GM12878 (cell line): Measurements from ENCODE around the gene PCK2. TPM values are rescaled to one million over a fixed set of nuclear protein-coding genes. Genes with fewer than 3 reads are reported as not detected.

ENCODE experiments used
- ATAC-seq: fragments of 200-7000 bp; cut with Tn5 transposase; 3 replicates; pipeline ENCODE4 v1.9.1; 2020; ENCODE audit warnings: mild to moderate bottlenecking, moderate library complexity
- BruUV-seq: library from RNA; stranded (reverse); fragments of 400-500 nt; replicated peaks from 2 replicates; lab custom pipeline; 2021; lab: Mats Ljungman, UMichigan
- CTCF ChIA-PET: fragments of 300-600 bp; sonication (Branson Sonifier 250); formaldehyde crosslinking; extraction: SDS; loops from one replicate; lab custom pipeline; 2021; ENCODE audit warnings: inconsistent platforms; lab: Yijun Ruan, JAX
- POLR2A ChIA-PET: fragments of 350-600 bp; formaldehyde crosslinking; extraction: SDS; loops from one replicate; lab custom pipeline; 2021; ENCODE audit warnings: inconsistent platforms; lab: Charles Lee
- RAD21 ChIA-PET: fragments of 300-600 bp; sonication (Branson Sonifier 250); formaldehyde crosslinking; loops from one replicate; lab custom pipeline; 2023; ENCODE audit warnings: antibody characterized with exemption; ENCODE audit not compliant: unreplicated experiment; lab: Charles Lee
- SMC1A ChIA-PET: fragments of 300-600 bp; sonication (Branson Sonifier 250); formaldehyde crosslinking; loops from one replicate; lab custom pipeline; 2023; ENCODE audit not compliant: unreplicated experiment, uncharacterized antibody; lab: Charles Lee
- DNase-seq: peaks from one replicate; pipeline ENCODE4 v3.0.0-alpha.2; 2011; ENCODE audit warnings: low read depth, low spot score
- FAIRE-seq: peaks from 3 replicates; lab custom pipeline; 2011; peaks lifted over from hg19 to GRCh38; lab: Jason Lieb, UNC
- H2AFZ ChIP-seq: 2 replicates; pipeline ENCODE4 v1.6.0; 2011; ENCODE audit warnings: low read depth, low read length, control low read depth; ENCODE audit not compliant: control insufficient read depth
- H3K27ac ChIP-seq: 2 replicates; pipeline ENCODE4 v1.5.1; 2011; ENCODE audit warnings: control low read depth; ENCODE audit not compliant: control insufficient read depth, insufficient read depth
- H3K27me3 ChIP-seq, 2 experiments: replicated peaks in 1 of 2; 2 replicates each; pipeline versions ENCODE4 v1.6.0 to v1.6.1; 2011; ENCODE audit warnings: low read length in 1 of 2; ENCODE audit not compliant: control insufficient read depth in 2 of 2, insufficient read depth in 2 of 2
- H3K36me3 ChIP-seq, 2 experiments: 2 replicates each; pipeline ENCODE4 v1.5.1; 2011; ENCODE audit warnings: low read length in 1 of 2; ENCODE audit not compliant: control insufficient read depth in 2 of 2, insufficient read depth in 2 of 2
- H3K4me1 ChIP-seq: 2 replicates; pipeline ENCODE4 v1.6.1; 2011; ENCODE audit warnings: mild to moderate bottlenecking, low read length, moderate library complexity, mixed read lengths; ENCODE audit not compliant: control insufficient read depth, insufficient read depth
- H3K4me2 ChIP-seq: 2 replicates; pipeline ENCODE4 v1.6.0; 2011; ENCODE audit warnings: control low read depth; ENCODE audit not compliant: control insufficient read depth, insufficient read depth
- H3K4me3 ChIP-seq: fragments of 200-600 bp; sonication (generic); 2 replicates; pipeline ENCODE4 v1.5.1; 2016
- H3K79me2 ChIP-seq: 2 replicates; pipeline ENCODE4 v1.6.0; 2011; ENCODE audit warnings: low read length; ENCODE audit not compliant: control insufficient read depth, insufficient read depth
- H3K9ac ChIP-seq: 2 replicates; pipeline ENCODE4 v1.8.0; 2011; ENCODE audit warnings: low read length, control low read depth, mixed read lengths; ENCODE audit not compliant: control insufficient read depth, insufficient read depth
- H3K9me3 ChIP-seq: replicated peaks from 3 replicates; pipeline ENCODE4 v1.5.1; 2011; ENCODE audit warnings: mild to moderate bottlenecking, low read length; ENCODE audit not compliant: control insufficient read depth, insufficient read depth
- H4K20me1 ChIP-seq: 2 replicates; pipeline ENCODE4 v1.6.0; 2011; ENCODE audit not compliant: control insufficient read depth, insufficient read depth
- IKZF1 ChIP-seq: fragments of 450-650 bp; conservative IDR thresholded peaks from 2 replicates; pipeline ENCODE4 v1.6.1; 2017; ENCODE audit warnings: antibody characterized with exemption, mild to moderate bottlenecking
- MEF2A ChIP-seq: IDR thresholded peaks from 2 replicates; pipeline ENCODE4 v1.6.1; 2011; ENCODE audit warnings: low read depth, mild to moderate bottlenecking, low read length, moderate library complexity; ENCODE audit not compliant: insufficient read depth
- NFXL1 ChIP-seq: fragments of 450-650 bp; IDR thresholded peaks from 2 replicates; pipeline ENCODE4 v1.6.1; 2017; ENCODE audit warnings: antibody characterized with exemption, mild to moderate bottlenecking, borderline replicate concordance
- WGBS: methylation state at CpG from one replicate; pipeline ENCODE4 v1.1.6; 2016; ENCODE audit warnings: low lambda C conversion rate; ENCODE audit not compliant: insufficient replicate concordance, insufficient coverage; ENCODE audit errors: missing lambda C conversion rate; 5-methylcytosine and 5-hydroxymethylcytosine counted together
- in situ Hi-C: fragments of 300-500 bp; cut with MboI; formaldehyde crosslinking; loops from 9 replicates; pipeline ENCODE4 v1.14.3; 2018; ENCODE audit warnings: mixed read lengths
- intact Hi-C: fragments of 100-400 bp; cut with micrococcal nuclease; formaldehyde crosslinking; loops from one replicate; pipeline ENCODE4 v1.14.2; 2022; ENCODE audit not compliant: unreplicated experiment
- polyA plus RNA-seq, 11 experiments: library from polyadenylated mRNA; depleted of rRNA in 4 of 11; unstranded in 6 of 11; stranded (reverse) in 5 of 11; fragments of >200 nt; fragmentation: Nextera tagmentation in 4 of 11; fragmentation: Illumina TruSeq in 1 of 11; extraction: Ambion mirVana in 4 of 11; extraction: Trizol in 1 of 11; gene quantifications; 1 replicate in 1 of 11; 2 replicates in 10 of 11; pipeline versions ENCODE4 v1.2.1 to v1.2.3, GENCODE V29; 2011 to 2016; ENCODE audit warnings: inconsistent platforms in 2 of 11, missing spikeins in 2 of 11, low read depth in 1 of 11
- total RNA-seq, 4 experiments: library from RNA; depleted of rRNA in 3 of 4; stranded (reverse); fragments of >200 nt in 3 of 4; fragmentation: Illumina TruSeq in 1 of 4; extraction: Trizol in 1 of 4; gene quantifications; 2 replicates each; pipeline versions ENCODE4 v1.2.1 to v1.2.3, GENCODE V29; 2013 to 2021
- TF ChIP-seq, protein P1 (sequence below): fragments of 450-650 bp; IDR thresholded peaks from 2 replicates; pipeline ENCODE4 v1.6.1; 2017; ENCODE audit warnings: mild to moderate bottlenecking, low read depth, inconsistent platforms; ENCODE audit not compliant: poor library complexity, severe bottlenecking
- TF ChIP-seq, protein P2 (sequence below): fragments of 450-650 bp; IDR thresholded peaks from 2 replicates; pipeline ENCODE4 v1.6.1; 2016; ENCODE audit warnings: mild to moderate bottlenecking
- TF ChIP-seq, protein P3 (sequence below): fragments of 450-650 bp; IDR thresholded peaks from 2 replicates; pipeline ENCODE4 v1.6.1; 2017; ENCODE audit warnings: mild to moderate bottlenecking, moderate library complexity
- TF ChIP-seq, protein P4 (sequence below): IDR thresholded peaks from 2 replicates; pipeline ENCODE4 v1.6.1; 2012; ENCODE audit warnings: low read depth, low read length, improper control_type of control experiment

The PCK2 gene
- total and polyA plus RNA-seq, 10 of the 15 experiments (the other 5 are each of a cell fraction or from before 2014, with no cell fraction given), result 6.6 to 110 (median 44.6) TPM

DNA sequence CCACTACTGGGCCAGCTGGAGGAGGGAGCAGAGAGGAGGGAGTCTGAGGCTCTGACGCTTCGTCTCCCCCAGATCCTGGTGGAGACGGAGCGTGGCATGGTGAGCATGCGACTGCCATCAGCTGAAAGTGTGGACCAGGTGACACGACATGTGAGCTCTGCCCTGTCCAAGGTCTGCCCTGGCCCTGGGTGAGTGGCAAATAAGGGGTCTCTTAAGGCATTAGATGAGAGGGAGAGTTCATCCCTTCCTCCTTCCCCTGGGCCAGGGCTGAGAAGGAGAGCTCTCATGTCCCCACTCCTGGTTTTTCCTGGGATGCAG is 39.8 kb upstream of the PCK2 start (continued):
- TF ChIP-seq, protein P1, sequence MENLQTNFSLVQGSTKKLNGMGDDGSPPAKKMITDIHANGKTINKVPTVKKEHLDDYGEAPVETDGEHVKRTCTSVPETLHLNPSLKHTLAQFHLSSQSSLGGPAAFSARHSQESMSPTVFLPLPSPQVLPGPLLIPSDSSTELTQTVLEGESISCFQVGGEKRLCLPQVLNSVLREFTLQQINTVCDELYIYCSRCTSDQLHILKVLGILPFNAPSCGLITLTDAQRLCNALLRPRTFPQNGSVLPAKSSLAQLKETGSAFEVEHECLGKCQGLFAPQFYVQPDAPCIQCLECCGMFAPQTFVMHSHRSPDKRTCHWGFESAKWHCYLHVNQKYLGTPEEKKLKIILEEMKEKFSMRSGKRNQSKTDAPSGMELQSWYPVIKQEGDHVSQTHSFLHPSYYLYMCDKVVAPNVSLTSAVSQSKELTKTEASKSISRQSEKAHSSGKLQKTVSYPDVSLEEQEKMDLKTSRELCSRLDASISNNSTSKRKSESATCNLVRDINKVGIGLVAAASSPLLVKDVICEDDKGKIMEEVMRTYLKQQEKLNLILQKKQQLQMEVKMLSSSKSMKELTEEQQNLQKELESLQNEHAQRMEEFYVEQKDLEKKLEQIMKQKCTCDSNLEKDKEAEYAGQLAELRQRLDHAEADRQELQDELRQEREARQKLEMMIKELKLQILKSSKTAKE, result no peak
- TF ChIP-seq, protein P2, sequence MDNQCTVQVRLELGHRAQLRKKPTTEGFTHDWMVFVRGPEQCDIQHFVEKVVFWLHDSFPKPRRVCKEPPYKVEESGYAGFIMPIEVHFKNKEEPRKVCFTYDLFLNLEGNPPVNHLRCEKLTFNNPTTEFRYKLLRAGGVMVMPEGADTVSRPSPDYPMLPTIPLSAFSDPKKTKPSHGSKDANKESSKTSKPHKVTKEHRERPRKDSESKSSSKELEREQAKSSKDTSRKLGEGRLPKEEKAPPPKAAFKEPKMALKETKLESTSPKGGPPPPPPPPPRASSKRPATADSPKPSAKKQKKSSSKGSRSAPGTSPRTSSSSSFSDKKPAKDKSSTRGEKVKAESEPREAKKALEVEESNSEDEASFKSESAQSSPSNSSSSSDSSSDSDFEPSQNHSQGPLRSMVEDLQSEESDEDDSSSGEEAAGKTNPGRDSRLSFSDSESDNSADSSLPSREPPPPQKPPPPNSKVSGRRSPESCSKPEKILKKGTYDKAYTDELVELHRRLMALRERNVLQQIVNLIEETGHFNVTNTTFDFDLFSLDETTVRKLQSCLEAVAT, result no peak
- TF ChIP-seq IKZF1 (no peak), MEF2A (no peak)

DNA sequence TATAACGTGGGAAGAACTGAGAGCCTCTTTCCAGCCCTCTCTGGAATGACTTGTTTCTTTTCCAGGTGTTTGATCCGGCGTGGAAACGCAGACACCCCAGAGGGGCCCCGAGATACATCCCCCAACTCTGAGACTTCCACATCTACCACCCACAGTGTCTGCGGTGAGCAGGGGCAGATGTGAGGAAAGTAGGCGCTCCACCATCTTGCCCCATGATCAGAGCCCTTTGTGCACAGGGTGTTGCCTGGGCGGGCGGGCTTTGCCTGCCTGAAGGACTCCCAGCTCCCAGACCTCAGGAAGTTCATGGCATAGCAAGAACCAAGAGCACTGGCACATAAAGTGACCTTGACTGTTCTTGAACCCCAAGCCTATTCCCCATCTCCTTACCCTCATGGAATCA is 39.5 kb upstream of the PCK2 start:
- H3K9ac ChIP-seq, result no peak overlapping the region
- peaks cover 0 to 3% of the 10 kb centered on the region in 2 experiments; a peak in 1 of 4 replicates for H3K27me3 ChIP-seq
- peaks cover 14% of the 10 kb centered on the region for H3K4me1 ChIP-seq
- in situ Hi-C loops (loop anchor here (5.0 kb wide), 1 partner anchor 38 kb away; the partner anchor contains the start of gene PCK2), intact Hi-C loops (no loop called here)
- ChIA-PET RAD21 (interaction anchor here (1.0 kb wide), 2 partner anchors 38 to 55 kb away, joined by 4 to 8 read pairs; no protein-coding TSS in a partner anchor), POLR2A (interaction anchor here (1.0 kb wide), 1 partner anchor 38 kb away, joined by 4 read pairs; no protein-coding TSS in a partner anchor), CTCF (interaction anchor here (6.3 kb wide), 1 partner anchor 37 kb away, joined by 197 read pairs; the partner anchor contains the start of gene PCK2), SMC1A (interaction anchor here (1.1 to 1.3 kb wide), 2 partner anchors 18 to 36 kb away, joined by 3 read pairs; no protein-coding TSS in a partner anchor)
- FAIRE-seq (no peak), DNase-seq (no peak), ATAC-seq (no peak)
- H3K79me2 ChIP-seq, result no peaks in the 10 kb centered on the region
- H3K27ac ChIP-seq, result no peak overlapping the region
- H4K20me1 ChIP-seq, result no peaks in the 10 kb centered on the region
- 39% methylated on average over 9 of the region's 9 CpGs for WGBS
- TF ChIP-seq, protein P3, sequence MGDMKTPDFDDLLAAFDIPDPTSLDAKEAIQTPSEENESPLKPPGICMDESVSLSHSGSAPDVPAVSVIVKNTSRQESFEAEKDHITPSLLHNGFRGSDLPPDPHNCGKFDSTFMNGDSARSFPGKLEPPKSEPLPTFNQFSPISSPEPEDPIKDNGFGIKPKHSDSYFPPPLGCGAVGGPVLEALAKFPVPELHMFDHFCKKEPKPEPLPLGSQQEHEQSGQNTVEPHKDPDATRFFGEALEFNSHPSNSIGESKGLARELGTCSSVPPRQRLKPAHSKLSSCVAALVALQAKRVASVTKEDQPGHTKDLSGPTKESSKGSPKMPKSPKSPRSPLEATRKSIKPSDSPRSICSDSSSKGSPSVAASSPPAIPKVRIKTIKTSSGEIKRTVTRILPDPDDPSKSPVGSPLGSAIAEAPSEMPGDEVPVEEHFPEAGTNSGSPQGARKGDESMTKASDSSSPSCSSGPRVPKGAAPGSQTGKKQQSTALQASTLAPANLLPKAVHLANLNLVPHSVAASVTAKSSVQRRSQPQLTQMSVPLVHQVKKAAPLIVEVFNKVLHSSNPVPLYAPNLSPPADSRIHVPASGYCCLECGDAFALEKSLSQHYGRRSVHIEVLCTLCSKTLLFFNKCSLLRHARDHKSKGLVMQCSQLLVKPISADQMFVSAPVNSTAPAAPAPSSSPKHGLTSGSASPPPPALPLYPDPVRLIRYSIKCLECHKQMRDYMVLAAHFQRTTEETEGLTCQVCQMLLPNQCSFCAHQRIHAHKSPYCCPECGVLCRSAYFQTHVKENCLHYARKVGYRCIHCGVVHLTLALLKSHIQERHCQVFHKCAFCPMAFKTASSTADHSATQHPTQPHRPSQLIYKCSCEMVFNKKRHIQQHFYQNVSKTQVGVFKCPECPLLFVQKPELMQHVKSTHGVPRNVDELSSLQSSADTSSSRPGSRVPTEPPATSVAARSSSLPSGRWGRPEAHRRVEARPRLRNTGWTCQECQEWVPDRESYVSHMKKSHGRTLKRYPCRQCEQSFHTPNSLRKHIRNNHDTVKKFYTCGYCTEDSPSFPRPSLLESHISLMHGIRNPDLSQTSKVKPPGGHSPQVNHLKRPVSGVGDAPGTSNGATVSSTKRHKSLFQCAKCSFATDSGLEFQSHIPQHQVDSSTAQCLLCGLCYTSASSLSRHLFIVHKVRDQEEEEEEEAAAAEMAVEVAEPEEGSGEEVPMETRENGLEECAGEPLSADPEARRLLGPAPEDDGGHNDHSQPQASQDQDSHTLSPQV, result no peak
- TF ChIP-seq, protein P4, sequence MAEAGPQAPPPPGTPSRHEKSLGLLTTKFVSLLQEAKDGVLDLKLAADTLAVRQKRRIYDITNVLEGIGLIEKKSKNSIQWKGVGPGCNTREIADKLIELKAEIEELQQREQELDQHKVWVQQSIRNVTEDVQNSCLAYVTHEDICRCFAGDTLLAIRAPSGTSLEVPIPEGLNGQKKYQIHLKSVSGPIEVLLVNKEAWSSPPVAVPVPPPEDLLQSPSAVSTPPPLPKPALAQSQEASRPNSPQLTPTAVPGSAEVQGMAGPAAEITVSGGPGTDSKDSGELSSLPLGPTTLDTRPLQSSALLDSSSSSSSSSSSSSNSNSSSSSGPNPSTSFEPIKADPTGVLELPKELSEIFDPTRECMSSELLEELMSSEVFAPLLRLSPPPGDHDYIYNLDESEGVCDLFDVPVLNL, result no peak
- no peak for TF ChIP-seq NFXL1
- no TSS peak for BruUV-seq
- H2AFZ ChIP-seq, result no peak overlapping the region
- no peaks in the 10 kb centered on the region for H3K9me3 ChIP-seq
- no peak overlapping the region for H3K4me3 ChIP-seq
- H3K4me2 ChIP-seq, result no peak overlapping the region
- H3K36me3 ChIP-seq, result no peaks in the 10 kb centered on the region
